ENCODE measurements around the gene RGS3. TPM values are rescaled to one million over a fixed set of nuclear protein-coding genes. Genes with fewer than 3 reads are reported as not detected.

The RGS3 gene
- total RNA-seq (ENCODE audit: low replicate concordance), result 22.2 and 48.9 TPM in 2 replicates

DNA sequence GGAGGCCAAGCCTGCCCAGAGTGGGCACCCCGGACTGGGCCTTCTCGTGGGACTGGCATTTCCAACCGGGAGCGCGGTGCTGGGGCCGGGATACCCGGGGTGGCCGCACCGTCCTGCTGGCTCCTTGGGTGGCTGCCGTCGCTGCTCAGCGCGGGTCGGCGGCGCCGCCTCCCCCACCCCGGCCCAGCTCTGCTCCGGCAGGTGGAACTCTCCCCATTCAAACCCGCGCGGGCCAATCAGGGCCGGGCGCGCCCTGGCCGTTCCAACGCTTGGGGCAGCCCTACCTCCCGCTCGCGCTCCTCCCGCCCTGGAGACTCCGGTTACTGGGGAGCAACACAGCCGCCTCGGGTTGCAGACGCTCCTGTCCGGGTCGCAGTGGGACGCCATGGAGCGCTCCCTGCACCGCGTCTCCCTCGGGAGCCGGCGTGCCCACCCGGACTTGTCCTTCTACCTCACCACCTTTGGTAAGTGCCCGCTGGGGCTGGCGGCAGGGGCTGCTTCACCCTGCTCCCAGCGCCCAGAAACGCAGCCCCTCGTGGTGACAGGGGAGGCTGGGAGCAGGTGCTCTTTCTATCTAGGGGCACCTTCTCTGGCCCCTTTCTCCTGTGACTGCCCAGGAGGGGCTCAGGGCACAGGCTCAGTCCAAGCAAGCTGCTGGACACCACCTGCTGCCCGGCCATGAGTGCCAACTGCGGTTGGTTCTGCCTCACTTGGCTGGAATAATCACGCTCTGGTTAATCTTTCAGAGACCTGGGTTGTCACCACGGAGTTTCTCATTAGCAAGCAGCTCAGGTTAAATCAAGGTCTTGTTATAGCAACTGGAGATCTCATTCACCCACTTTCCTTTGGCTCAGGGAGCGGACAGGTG, at the start of gene RGS3:
Gene RGS3 (plus strand): TSS at position 310 of the 868 bp plus-strand sequence. CDS start 76 bp downstream, at position 386.
- no peak for DNase-seq (ENCODE audit: low read depth)
- H3K4me3 ChIP-seq (ENCODE audit: low read depth, low read length), result no peak within 1 kb of the TSS
- TF ChIP-seq, protein P1, sequence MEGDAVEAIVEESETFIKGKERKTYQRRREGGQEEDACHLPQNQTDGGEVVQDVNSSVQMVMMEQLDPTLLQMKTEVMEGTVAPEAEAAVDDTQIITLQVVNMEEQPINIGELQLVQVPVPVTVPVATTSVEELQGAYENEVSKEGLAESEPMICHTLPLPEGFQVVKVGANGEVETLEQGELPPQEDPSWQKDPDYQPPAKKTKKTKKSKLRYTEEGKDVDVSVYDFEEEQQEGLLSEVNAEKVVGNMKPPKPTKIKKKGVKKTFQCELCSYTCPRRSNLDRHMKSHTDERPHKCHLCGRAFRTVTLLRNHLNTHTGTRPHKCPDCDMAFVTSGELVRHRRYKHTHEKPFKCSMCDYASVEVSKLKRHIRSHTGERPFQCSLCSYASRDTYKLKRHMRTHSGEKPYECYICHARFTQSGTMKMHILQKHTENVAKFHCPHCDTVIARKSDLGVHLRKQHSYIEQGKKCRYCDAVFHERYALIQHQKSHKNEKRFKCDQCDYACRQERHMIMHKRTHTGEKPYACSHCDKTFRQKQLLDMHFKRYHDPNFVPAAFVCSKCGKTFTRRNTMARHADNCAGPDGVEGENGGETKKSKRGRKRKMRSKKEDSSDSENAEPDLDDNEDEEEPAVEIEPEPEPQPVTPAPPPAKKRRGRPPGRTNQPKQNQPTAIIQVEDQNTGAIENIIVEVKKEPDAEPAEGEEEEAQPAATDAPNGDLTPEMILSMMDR (IDR thresholded peaks at IDR 0.05; ENCODE audit: insufficient read depth, low read length), result no peak

DNA sequence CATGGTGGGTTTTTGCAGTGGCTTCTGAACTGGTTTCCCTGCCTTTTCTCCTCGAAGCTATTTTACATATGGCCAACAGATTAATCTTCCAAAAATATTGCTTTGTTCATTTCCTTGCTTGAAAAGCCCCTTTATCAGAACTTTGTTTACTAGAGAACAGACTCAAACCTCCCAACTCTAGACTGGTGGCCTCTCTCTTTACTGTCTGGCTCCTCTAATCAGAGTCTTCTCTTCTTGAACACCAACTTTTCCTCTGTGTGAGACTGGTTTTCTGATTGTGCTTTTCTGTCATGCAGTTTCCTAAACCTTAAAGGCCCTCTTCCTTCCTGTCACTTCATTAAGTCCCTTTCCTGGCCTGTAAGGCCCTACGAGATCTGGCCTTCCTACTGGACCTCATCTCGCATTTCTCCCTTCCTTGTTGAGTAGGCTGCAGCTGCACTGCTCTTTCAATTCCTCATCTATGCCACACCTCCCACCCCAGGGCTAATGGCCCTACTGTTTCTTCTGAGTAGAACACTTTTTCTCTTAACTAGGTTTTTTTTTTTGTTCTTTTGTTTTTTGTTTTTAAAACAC, 47.3 kb upstream of the RGS3 start:
- TF ChIP-seq, protein P1 (IDR thresholded peaks at IDR 0.05; ENCODE audit: insufficient read depth, low read length), result no peak
- no peak for DNase-seq (ENCODE audit: low read depth)
- no peak overlapping the region for H3K4me3 ChIP-seq (ENCODE audit: low read depth, low read length)

DNA sequence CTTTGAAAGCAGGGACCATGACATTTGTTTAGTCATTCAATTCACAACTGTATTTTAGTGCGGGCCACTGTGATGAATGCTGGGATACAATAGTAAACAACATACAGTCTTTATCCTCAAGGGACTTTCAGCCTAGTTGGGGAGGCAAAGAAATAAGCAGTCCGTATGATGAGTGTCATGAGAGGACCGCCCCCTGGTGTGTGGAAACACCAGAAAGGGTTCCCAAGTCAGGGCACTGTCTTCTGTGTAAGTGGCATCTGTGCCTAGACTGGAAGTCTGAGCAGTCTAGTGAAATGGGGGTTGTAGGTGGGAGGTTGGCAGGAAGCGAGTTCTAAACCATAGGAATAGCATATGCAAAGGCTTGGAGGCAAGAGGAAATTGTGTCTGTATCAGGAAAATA, 46.2 kb upstream of the RGS3 start:
- DNase-seq (ENCODE audit: low read depth), result no peak
- no peak overlapping the region for H3K4me3 ChIP-seq (ENCODE audit: low read depth, low read length)
- TF ChIP-seq, protein P1 (IDR thresholded peaks at IDR 0.05; ENCODE audit: insufficient read depth, low read length), result no peak

DNA sequence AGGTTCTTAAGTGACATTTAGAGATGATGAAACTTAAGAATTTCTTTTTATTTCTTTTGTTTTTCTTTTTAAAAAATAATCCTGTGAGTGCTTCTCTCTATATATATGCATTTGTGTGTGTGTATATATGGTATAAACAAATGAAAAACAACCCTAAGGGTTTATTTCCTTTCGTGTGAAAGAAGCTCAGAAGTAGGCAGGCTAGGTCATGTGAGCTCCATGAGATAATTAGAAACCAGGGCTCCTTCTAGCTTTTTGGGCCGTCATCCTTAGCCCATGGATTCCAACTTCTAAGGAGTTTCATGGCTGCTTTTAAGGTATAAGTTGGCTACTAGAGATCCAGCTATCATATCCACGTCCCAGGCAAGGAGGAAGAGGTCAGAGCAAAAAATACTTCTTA, 41.8 kb upstream of the RGS3 start:
- H3K4me3 ChIP-seq (ENCODE audit: low read depth, low read length), result no peak overlapping the region
- no peak for DNase-seq (ENCODE audit: low read depth)
- TF ChIP-seq, protein P1 (IDR thresholded peaks at IDR 0.05; ENCODE audit: insufficient read depth, low read length), result no peak

DNA sequence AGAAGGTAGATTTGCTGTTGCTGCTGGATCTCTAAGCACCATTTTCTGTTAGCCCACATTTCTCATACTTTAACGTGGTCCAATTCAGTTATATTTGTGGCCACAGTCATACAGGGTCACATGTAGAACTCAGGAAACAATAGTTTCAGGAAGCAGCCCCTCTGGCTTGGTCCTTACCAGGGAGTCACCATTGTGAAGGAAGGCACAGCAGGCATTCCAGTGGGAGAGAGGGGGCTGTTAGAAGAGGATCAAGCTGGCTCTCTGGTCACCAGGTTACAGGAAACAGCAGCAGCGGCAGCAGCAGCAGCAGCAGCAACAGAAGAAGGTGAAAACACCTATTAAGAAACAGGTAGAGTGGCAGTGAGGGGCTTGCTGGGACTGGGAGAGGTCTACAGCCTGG, 38.5 kb upstream of the RGS3 start:
- no peak for DNase-seq (ENCODE audit: low read depth)
- TF ChIP-seq, protein P1 (IDR thresholded peaks at IDR 0.05; ENCODE audit: insufficient read depth, low read length), result no peak
- H3K4me3 ChIP-seq (ENCODE audit: low read depth, low read length), result no peak overlapping the region

DNA sequence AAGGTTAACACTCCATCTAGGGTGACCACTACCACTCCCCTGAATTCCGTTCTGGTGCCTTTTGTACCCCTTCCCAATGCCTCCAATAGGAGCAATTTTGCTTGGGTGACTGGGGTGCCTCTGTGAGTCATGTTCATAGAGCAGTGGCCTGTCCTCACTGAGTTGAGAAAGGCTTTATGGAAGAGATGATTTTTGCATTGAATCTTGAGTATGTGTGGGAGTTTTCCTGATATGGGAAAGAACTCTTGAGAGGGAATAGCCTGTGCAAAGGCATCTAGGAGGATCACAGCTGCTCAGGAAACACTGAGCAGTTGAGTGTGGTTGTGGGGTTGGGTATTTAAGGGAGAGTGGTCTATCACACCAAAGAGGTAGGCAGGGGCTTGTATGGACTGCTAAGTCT, 36.8 kb upstream of the RGS3 start:
- DNase-seq (ENCODE audit: low read depth), result no peak
- no peak overlapping the region for H3K4me3 ChIP-seq (ENCODE audit: low read depth, low read length)
- TF ChIP-seq, protein P1 (IDR thresholded peaks at IDR 0.05; ENCODE audit: insufficient read depth, low read length), result no peak

Measured in fibroblast of the aortic adventitia (primary cell).